ENCODE data around the gene SLC22A8. TPM values are rescaled to one million over a fixed set of nuclear protein-coding genes. Genes with fewer than 3 reads are reported as not detected.
A peak's percentile ranks its signal among the peaks of the same experiment; 100 is the strongest.

SLC22A8 gene
- total RNA-seq, 2 donors from 2014 or later: 0.11 TPM; not detected in 1

DNA sequence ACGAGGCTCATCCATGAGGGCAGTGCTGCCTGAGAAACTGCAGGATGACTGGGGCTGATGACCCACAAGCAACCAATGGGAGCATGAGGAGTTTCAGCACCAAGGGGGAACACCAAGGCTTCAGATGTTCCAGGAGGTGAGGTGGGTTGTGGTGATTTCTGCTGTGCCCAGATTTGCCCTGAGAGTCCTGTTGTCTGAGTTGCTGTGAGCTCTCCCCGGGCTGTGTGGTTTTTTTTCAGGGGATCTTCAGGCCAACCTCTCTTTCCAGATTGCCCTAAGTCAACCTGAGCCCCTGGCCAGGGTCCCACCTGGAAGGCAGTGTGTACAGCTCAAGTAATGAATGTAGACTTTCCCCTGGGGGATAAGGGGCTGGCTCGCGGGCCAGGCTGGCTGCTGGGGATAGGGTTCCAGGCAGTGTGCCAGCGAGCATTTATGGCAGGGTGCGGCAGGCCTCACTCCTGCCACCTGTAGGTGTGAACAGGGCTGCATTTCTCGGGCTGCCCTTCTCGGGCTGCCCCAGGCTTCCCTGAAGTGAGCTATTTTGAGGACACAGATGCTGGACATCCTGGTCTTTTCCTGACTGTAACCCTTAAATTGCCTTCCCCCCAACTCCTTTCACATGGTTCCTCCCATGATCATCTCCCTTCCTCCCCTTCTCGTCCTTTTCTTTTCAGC is 40.7 kb downstream of the SLC22A8 start:
- TF ChIP-seq POLR2AphosphoS5 (IDR thresholded peaks at IDR 0.05) (peak; percentile 53), POLR2A (IDR thresholded peaks at IDR 0.05) (no peak)
- TF ChIP-seq, protein P1, sequence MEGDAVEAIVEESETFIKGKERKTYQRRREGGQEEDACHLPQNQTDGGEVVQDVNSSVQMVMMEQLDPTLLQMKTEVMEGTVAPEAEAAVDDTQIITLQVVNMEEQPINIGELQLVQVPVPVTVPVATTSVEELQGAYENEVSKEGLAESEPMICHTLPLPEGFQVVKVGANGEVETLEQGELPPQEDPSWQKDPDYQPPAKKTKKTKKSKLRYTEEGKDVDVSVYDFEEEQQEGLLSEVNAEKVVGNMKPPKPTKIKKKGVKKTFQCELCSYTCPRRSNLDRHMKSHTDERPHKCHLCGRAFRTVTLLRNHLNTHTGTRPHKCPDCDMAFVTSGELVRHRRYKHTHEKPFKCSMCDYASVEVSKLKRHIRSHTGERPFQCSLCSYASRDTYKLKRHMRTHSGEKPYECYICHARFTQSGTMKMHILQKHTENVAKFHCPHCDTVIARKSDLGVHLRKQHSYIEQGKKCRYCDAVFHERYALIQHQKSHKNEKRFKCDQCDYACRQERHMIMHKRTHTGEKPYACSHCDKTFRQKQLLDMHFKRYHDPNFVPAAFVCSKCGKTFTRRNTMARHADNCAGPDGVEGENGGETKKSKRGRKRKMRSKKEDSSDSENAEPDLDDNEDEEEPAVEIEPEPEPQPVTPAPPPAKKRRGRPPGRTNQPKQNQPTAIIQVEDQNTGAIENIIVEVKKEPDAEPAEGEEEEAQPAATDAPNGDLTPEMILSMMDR (IDR thresholded peaks at IDR 0.05): peak; percentile 20 to 70 (median 56)
- H3K4me1 ChIP-seq (replicated peaks): no peaks in the 10 kb centered on the region
- 9% methylated on average over 8 of the region's 9 CpGs for WGBS
- H3K4me3 ChIP-seq: no peak overlapping the region
- DNase-seq (ENCODE audit: low spot score): peak; percentile 55
- H3K27me3 ChIP-seq (replicated peaks; ENCODE audit: insufficient read depth): no peaks in the 10 kb centered on the region
- H3K9me3 ChIP-seq: no peaks in the 10 kb centered on the region
- intact Hi-C loops (cut with DNase I): no loop called here
- H3K36me3 ChIP-seq: no peaks in the 10 kb centered on the region
- peak overlapping the region in 1 of 2 donors; percentile 10 for H3K27ac ChIP-seq

DNA sequence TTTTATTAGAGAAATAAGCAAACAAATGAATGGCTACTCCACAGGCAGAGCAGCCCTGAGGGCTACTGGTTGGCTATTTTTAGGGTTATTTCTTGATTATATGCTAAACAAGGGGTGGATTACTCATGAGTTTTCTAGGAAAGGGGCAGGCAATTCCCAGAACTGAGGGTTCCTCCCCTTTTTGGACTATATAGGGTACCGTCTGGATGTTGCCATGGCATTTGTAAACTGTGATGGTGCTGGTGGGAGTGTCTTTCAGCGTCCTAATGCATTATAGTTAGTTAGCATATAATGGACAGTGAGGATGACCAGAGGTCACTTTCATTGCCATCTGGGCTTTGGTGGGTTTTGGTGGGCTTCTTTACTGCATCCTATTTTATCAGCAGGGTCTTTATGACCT is 50.1 kb downstream of the SLC22A8 start:
- Histone ChIP-seq H3K36me3 (no peaks in the 10 kb centered on the region), H3K4me3 (no peak overlapping the region), H3K27me3 (replicated peaks; ENCODE audit: insufficient read depth) (no peaks in the 10 kb centered on the region), H3K4me1 (replicated peaks) (peaks cover 5% of the 10 kb centered on the region), H3K27ac (peak overlapping the region in 1 of 2 donors; percentile 56), H3K9me3 (no peaks in the 10 kb centered on the region)
- 65% methylated on average over 2 of the region's 2 CpGs for WGBS
- no peak for DNase-seq (ENCODE audit: low spot score)
- intact Hi-C loops (cut with DNase I): no loop called here
- TF ChIP-seq, protein P1 (IDR thresholded peaks at IDR 0.05): no peak

DNA sequence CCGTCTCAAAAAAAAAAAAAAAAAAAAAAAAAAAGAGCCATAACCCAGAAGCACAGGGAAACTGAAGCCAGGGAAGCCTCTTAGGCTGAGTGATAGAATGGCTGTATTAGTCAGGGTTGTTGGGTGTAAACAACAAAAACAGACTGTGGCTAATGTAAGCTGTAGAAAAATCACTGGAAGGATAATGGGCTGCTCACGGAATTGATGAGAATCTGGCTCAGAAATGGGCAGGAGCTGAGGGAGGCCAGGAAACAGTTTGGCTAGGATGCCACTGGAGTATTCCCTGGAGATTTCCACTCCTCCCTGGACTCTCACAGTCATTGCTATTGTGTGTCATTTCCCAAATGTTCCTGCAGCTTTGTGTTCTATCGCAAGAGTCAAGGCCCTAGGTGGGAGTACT is 53.2 kb downstream of the SLC22A8 start:
- H3K27me3 ChIP-seq (replicated peaks; ENCODE audit: insufficient read depth): no peaks in the 10 kb centered on the region
- TF ChIP-seq POLR2AphosphoS5 (IDR thresholded peaks at IDR 0.05) (no peak), POLR2A (IDR thresholded peaks at IDR 0.05) (no peak)
- TF ChIP-seq, protein P1 (IDR thresholded peaks at IDR 0.05): no peak
- WGBS: 88% methylated on average over 3 of the region's 3 CpGs
- DNase-seq (ENCODE audit: low spot score): no peak
- no peaks in the 10 kb centered on the region for H3K36me3 ChIP-seq
- no peak overlapping the region for H3K27ac ChIP-seq
- intact Hi-C loops (cut with DNase I): no loop called here
- no peak overlapping the region for H3K4me3 ChIP-seq
- H3K9me3 ChIP-seq: no peaks in the 10 kb centered on the region
- peaks cover 9% of the 10 kb centered on the region for H3K4me1 ChIP-seq (replicated peaks)

DNA sequence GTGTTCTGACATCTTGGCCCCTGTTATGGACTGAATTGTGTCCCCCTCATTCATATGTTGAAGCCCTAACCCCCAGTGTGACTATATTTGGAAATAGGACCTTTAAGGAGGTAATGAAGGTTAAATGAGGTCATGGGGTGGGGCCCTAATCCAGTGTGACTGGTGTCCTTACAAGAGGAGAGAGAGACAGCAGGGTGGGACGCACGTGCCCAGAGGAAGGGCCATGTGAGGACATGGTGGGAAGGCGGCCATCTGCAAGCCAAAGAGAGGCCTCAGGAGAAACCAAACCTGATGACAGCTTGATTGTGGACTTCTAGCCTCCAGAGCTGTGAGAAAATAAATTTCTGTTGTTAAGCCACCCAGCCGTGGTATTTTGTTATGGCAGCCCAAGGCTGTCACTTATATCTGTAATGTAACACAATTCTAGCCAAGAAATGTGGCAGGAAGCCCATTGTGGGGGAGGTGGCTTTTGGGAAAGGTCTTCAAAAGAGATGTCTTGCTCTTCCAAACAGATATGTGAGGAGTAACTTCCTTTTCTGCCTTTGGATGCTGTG is 54.5 kb downstream of the SLC22A8 start:
- TF ChIP-seq, protein P1 (IDR thresholded peaks at IDR 0.05): no peak
- TF ChIP-seq POLR2A (IDR thresholded peaks at IDR 0.05): no peak
- TF ChIP-seq POLR2AphosphoS5 (IDR thresholded peaks at IDR 0.05): no peak
- intact Hi-C loops (cut with DNase I): no loop called here
- Histone ChIP-seq H3K4me3 (no peak overlapping the region), H3K9me3 (no peaks in the 10 kb centered on the region), H3K4me1 (replicated peaks) (peaks cover 9% of the 10 kb centered on the region), H3K27me3 (replicated peaks; ENCODE audit: insufficient read depth) (no peaks in the 10 kb centered on the region), H3K27ac (no peak overlapping the region), H3K36me3 (no peaks in the 10 kb centered on the region)
- 82% methylated on average over 4 of the region's 4 CpGs for WGBS
- no peak for DNase-seq (ENCODE audit: low spot score)

DNA sequence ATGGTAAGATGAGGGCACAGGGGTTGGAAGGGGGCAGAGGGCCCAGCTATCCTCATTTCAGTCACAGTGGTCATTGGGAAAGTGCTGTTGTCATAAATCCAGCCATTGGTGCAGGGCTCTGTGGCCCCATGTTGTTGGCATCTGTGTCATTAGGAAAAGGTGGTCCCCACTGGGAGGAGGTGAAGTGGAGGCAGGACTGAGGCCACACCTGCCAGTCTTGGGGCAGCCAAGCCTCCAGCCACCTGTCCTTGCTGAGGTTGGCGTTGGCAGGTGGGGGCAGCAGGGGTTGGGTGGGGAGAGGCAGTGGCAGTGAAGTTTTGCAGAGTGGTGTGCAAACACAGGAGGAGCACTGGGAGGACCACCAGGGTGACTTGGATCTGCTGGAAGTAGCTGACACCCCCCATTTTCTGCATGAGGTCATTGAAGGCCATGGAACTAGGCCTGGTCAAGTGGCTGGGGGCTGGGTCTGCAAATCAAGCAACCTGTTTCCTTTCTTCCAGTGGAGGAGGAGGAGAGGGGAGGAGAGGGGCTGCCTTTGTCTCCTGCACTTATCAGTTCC is 56.1 kb downstream of the SLC22A8 start:
- H3K4me1 ChIP-seq (replicated peaks): peaks cover 4% of the 10 kb centered on the region
- TF ChIP-seq POLR2AphosphoS5 (IDR thresholded peaks at IDR 0.05) (no peak), POLR2A (IDR thresholded peaks at IDR 0.05) (no peak)
- TF ChIP-seq, protein P1 (IDR thresholded peaks at IDR 0.05): no peak
- no peak overlapping the region for H3K4me3 ChIP-seq
- peak overlapping the region; percentile 40 to 64 for H3K27ac ChIP-seq
- no peaks in the 10 kb centered on the region for H3K9me3 ChIP-seq
- no peak for DNase-seq (ENCODE audit: low spot score)
- no peaks in the 10 kb centered on the region for H3K27me3 ChIP-seq (replicated peaks; ENCODE audit: insufficient read depth)
- no peaks in the 10 kb centered on the region for H3K36me3 ChIP-seq
- intact Hi-C loops (cut with DNase I): no loop called here
- 100% methylated on average over 1 of the region's 1 CpG for WGBS

All from prostate gland (tissue), 2 donors.